ENCODE measurements around the gene LIMA1.

- TF ChIP-seq POLR2A (IDR thresholded peaks at IDR 0.05), result no peak
- TF ChIP-seq CTCF (IDR thresholded peaks at IDR 0.05), result no peak
Measured at GRCh38 chr12:50200552-50201273, 82.6 kb downstream of the LIMA1 start.
